Esophagus mucosa (tissue), 1 donor: ENCODE data around the gene TPSB2. TPM values are rescaled to one million over a fixed set of nuclear protein-coding genes. Genes with fewer than 3 reads are reported as not detected.

Experiments used
- ATAC-seq: fragments of 200-7000 bp; cut with Tn5 transposase; one replicate; pipeline ENCODE4 v1.9.1; 2020
- total RNA-seq: library from RNA; stranded (reverse); gene quantifications from one replicate; pipeline ENCODE4 v1.2.4, GENCODE V29; 2023
- donor health status: DM: yes; HTN: yes; CAD: no.

TPSB2 gene
- total RNA-seq, 1 donor from 2014 or later, result 4.5 TPM

- ATAC-seq, result no peak
These were observed 10.9 kb downstream of the TPSB2 start for GRCh38 chr16:1218930-1219611.

GRCh38 chr16:1218061-1218929 is 11.7 kb downstream of the TPSB2 start:
- no peak for ATAC-seq

- no peak for ATAC-seq
These were observed 12.5 kb downstream of the TPSB2 start for GRCh38 chr16:1217526-1217925.

DNA sequence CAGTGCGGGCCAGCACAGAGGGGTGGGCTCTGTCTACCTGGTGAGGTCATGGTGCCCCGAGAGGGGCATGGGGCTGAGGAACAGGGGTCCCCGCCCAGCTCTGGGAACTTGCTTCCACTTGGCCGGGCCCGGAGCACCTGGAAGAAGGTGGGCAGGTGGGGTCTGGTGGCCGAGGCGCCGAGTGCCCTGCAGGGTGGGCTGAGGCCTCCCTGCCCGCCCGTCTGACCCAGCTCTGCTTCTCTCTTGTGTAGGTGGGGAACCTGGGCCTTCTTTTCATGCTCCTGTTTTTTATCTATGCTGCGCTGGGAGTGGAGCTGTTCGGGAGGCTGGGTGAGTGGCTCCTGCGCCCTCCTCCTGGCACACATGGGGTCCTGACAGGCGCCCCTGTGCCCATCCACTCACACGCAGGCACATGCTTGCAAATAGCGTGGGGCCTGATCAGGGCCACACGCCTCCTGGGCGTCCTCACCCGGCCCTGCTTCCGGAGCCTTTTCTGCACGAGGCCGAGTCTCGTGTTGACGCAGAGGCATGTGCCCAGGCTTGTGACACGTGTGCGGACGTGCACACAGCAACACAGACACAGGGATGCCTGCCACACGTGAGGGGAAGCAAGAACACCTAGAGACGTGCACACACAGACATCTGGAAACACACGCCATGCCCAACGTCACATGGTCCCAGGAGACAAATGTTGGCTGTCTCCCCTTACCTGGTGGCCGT is 13.1 kb downstream of the TPSB2 start:
- no peak for ATAC-seq

GRCh38 chr16:1216296-1216619 is 13.7 kb downstream of the TPSB2 start:
- ATAC-seq, result no peak

GRCh38 chr16:1215574-1216295 is 14.2 kb downstream of the TPSB2 start:
- no peak for ATAC-seq

- no peak for ATAC-seq
These were observed 15.3 kb downstream of the TPSB2 start for GRCh38 chr16:1214719-1215118.

GRCh38 chr16:1213796-1214372 is 16.1 kb downstream of the TPSB2 start:
- no peak for ATAC-seq

GRCh38 chr16:1213231-1213630 is 16.8 kb downstream of the TPSB2 start:
- no peak for ATAC-seq

- ATAC-seq, result no peak
These were observed 17.3 kb downstream of the TPSB2 start for GRCh38 chr16:1212616-1213194.

DNA sequence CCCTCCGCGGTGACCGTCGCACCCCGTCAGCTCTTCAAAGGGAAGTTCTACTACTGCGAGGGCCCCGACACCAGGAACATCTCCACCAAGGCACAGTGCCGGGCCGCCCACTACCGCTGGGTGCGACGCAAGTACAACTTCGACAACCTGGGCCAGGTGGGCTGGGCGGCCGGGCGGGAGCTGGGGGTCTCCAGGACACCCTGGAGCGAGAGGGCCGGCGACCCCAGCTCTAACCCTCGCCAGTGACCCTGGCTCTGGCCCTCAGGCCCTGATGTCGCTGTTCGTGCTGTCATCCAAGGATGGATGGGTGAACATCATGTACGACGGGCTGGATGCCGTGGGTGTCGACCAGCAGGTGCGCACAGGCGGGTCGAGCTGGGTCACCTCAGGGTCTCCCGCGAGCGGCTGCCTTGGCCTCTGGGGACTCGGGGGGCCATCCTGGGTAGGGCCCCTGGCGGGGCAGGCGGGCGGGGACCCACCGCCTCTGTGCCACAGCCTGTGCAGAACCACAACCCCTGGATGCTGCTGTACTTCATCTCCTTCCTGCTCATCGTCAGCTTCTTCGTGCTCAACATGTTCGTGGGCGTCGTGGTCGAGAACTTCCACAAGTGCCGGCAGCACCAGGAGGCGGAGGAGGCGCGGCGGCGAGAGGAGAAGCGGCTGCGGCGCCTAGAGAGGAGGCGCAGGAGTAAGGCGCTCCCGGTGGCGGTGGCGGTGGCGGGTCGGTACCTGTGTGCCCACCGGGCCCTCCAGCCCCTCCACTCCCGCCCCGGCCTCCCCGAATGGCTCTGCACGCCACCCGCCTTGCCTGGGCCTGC is 18.3 kb downstream of the TPSB2 start:
- ATAC-seq, result no peak

DNA sequence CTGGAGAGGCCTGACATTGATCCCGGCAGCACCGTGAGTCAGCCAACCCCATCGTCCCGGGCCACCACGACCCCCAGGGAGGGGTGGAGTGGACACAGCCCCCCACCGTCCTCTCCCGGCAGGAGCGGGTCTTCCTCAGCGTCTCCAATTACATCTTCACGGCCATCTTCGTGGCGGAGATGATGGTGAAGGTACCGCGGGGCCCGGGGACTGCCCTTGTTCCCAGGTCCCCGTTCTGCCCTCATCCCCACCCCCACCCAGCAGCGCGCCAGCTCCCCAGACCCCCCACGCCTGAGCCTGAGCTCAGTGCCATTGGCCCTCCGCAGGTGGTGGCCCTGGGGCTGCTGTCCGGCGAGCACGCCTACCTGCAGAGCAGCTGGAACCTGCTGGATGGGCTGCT is 19.5 kb downstream of the TPSB2 start:
- no peak for ATAC-seq

GRCh38 chr16:1209081-1209480 is 20.9 kb downstream of the TPSB2 start:
- ATAC-seq, result no peak

DNA sequence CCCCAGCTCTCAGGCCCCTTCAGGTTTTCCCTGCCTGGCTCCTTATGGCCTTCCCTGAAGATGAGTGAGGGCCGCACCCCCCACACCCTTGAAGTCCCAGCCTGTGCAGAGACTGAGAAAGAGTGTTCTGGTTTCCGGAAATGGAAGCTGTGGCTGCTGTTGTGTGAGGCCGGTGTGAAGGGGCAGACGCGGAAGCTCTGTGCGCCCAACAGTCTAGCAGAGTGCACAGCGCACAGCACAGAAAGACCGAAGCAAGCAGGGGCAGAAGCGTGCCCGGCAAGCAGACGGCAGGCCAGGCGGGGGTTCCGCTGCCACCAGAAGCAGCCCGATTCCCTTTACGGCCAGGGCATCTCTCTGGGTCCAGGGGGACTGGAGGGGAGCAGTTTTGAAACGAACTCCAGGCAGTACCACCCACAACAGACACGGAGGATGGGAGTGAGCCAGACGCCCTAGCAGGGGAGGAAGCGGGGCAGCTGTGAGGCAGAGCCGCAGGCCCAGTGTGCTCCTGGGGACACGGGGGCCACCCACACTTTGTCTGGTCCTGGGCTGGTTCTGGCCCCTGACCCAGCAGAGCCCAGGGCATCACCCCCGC is 21.6 kb downstream of the TPSB2 start:
- no peak for ATAC-seq

- ATAC-seq, result no peak
These were observed 23.2 kb downstream of the TPSB2 start for GRCh38 chr16:1206786-1207185.

DNA sequence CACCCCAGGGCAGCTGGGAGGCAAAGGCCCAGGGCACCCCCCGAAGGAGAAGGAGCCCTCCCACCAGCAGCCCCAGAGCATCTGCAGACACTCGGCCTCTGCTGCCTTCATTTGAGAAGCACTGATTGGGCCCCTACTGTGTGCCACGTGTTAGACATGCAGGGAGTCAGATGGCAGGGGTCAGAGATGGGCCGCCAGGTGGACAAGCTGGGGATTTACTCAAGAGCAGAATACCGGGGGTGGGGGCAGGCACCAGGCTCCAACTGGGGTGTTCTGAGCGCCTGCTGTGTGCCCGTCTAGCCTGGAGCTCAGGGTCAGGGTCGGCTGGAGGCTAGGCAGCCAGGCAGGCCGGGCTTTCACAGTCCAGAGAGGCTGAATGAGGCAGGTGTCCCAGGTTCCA is 23.7 kb downstream of the TPSB2 start:
- ATAC-seq, result no peak

GRCh38 chr16:1204933-1205332 is 25.1 kb downstream of the TPSB2 start:
- no peak for ATAC-seq

- ATAC-seq, result no peak
These were observed 27.7 kb downstream of the TPSB2 start for GRCh38 chr16:1202274-1202673.

- ATAC-seq, result no peak
These were observed 28.5 kb downstream of the TPSB2 start for GRCh38 chr16:1201444-1201843.

DNA sequence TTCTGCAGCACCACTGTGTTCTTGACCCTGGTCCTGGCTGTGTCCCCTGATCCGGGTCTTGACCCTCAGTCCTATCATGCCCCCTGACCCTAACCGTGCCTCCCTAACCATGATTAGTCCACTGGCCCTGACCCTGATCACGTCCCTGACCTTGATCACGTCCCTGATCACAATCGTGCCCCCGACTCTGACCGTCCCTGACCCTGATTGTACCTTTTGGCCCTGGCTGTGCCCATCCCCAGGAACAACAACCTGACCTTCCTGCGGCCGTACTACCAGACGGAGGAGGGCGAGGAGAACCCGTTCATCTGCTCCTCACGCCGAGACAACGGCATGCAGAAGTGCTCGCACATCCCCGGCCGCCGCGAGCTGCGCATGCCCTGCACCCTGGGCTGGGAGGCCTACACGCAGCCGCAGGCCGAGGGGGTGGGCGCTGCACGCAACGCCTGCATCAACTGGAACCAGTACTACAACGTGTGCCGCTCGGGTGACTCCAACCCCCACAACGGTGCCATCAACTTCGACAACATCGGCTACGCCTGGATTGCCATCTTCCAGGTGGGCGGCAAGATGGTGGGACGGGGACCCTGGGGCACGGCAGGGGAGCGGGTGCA is 29.9 kb downstream of the TPSB2 start:
- no peak for ATAC-seq
